Erythroblast (primary cell): ENCODE measurements around the gene UBA52.
"Not testable (repeated sequence)": the region's sequence is repeated elsewhere in the genome, so short reads cannot be mapped to it uniquely, and the experiment has no call there.

Experiments
- DNase-seq, 2 experiments: peaks; one replicate each; lab custom pipeline; 2025; lab: John Stamatoyannopoulos, UW
- GATA1 ChIP-seq: IDR thresholded peaks from 2 replicates; pipeline ENCODE4 v1.6.1; 2011; ENCODE audit warnings: low read depth, mild to moderate bottlenecking, control low read depth, low read length, moderate library complexity
- POLR2A ChIP-seq: IDR thresholded peaks from 2 replicates; pipeline ENCODE4 v1.6.1; 2011; ENCODE audit warnings: mild to moderate bottlenecking, low read length

Gene UBA52

DNA sequence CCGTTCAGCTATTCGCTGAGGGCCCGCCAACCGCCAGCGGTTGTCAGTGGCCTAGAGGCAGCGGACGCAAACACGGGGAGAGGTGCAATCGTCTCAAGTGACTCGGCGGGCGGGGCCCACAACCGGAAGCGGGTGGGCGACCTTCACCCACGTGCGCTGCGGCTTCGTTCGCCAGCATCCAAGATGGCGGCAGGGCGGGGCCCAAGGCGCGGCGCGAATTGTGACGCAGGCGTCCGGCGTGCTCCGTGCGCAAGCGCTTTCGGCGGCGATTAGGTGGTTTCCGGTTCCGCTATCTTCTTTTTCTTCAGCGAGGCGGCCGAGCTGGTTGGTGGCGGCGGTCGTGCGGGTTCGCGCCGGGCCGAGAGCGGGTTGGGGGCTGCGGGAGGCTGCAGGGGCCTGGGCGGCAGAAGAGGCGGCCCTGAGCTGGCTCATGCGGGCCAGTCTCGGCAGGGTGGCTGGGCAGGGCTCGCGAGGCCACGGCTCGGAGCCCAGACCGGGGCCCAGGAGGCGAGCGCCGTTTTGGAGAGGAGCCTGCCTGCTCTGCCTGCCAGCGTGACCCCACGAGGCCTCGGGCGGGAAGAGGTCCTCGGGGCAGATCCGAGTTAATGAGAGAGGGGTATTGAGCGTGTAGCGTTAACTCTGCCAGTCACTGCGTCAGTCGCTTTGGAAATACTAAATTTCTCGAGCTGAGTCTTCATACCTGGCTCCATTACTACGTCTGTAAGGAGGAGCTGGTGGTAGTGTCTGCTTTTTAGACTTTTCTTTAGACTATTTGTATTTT lies at the start of gene UBA52:
TSS of gene UBA52 (plus strand) at position 294 of the 781 bp plus-strand sequence. CDS start 1,444 bp downstream, outside the sequence.
- peak; percentile 100 for DNase-seq
- peak; percentile 91 for TF ChIP-seq POLR2A
- TF ChIP-seq GATA1 = no peak

GRCh38 chr19:18522124-18522861 lies 49.4 kb upstream of the UBA52 start:
- TF ChIP-seq GATA1 (no peak), POLR2A (no peak)
- DNase-seq = peak; percentile 100

DNA sequence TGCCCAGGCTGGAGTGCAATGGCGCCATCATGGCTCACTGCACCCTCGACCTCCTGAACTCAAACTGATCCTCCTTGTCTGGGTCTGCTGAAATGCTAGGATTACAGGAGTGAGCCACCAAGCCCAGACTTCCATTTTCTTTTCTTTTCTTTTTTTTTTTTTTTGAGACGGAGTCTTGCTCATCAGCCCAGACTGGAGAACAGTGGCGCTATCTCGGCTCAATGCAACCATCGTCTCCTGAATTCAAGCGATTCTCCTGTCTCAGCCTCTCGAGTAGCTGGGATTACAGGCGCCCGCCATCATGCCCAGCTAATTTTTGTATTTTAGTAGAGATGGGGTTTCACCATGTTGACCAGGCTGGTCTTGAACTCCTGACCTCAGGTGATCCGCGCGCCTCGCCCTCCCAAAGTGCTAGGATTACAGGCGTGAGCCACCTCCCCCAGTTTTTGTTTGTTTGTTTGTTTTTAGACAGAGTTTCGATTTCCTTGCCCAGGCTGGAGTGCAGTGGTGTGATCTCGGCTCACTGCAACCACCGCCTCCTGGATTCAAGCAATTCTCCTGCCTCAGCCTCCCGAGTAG lies 48.7 kb upstream of the UBA52 start:
- DNase-seq = not testable (repeated sequence)

DNA sequence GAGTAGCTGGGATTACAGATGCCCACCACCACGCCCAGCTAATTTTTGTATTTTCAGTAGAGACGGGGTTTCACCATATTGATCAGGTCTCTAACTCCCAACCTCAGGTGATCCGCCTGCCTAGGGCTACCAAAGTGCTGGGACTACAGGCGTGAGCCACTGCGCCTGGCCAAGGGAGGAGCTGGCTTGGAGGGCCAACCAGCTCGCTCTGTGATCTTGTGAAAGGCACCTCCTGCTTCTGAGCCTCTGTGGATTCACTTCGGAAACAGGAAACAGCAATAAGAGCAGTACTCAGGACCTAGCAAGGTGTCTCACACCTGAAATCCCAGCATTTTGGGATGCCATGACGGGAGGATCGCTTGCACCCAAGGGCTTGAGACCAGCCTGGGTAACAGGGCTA lies 47.8 kb upstream of the UBA52 start:
- DNase-seq = no peak
- TF ChIP-seq GATA1 (no peak), POLR2A (no peak)

GRCh38 chr19:18526316-18526715 lies 45.3 kb upstream of the UBA52 start:
- no peak for TF ChIP-seq POLR2A
- TF ChIP-seq GATA1 = no peak
- DNase-seq = no peak

- TF ChIP-seq GATA1 = no peak
- DNase-seq = no peak
Measured at GRCh38 chr19:18529782-18530181, 41.9 kb upstream of the UBA52 start.

- DNase-seq = no peak
- TF ChIP-seq POLR2A (no peak), GATA1 (no peak)
Measured at GRCh38 chr19:18531485-18531884, 40.2 kb upstream of the UBA52 start.

DNA sequence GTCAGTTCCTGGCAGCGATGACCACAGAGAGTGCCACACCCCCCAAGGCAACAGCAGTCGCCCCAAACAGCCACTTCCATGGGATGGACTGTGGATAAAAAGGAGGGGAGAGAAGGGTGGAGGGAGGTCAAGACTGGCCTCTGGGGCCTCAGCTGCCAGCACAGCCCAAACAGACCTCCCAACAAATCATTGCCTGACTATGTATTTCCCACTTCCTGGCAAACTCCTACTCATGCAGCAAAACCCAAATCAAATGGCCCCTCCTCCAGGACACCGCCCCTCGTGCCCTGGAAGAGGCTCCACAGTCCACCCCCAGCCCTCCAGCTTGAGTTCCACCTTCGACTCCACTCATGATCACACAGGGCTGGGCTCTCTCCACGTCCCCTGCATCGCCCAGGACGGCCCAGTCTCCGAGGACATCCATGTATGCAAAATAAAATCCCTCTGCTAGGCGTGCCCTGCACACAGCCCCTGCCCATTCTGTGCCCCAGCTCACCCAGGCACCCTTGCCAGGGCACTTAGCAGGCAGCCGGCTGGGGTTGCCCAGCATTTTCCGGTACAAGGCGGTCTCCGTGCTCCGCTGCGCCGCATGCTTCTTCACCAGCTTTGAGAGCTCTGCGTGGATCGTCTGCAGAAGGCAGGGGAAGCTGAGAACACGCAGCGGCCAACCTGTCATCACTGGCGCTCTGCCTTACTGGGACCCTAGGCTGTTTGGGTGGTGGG lies 39.3 kb upstream of the UBA52 start:
- DNase-seq = no peak
- TF ChIP-seq GATA1 (no peak), POLR2A (no peak)

DNA sequence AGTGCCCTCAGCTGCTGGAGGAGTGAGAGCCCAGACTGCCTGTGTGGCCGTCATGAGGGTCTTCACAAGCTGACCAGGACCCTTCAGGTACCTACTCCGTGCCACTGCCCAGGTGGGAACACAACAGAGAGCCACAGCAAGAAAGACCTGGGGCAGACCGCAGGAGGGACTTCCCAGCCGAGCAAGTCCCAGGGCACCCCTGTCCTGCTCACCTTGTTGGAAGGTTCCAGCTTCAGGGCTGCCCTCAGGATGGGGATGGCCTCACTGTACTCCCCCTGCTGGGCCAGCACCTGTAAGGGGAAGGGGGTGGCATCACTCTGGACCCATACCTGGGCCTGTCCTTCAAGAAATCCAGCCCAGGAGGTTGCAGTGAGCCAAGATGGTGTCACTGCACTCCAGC lies 38.6 kb upstream of the UBA52 start:
- TF ChIP-seq POLR2A (no peak), GATA1 (no peak)
- DNase-seq = no peak

DNA sequence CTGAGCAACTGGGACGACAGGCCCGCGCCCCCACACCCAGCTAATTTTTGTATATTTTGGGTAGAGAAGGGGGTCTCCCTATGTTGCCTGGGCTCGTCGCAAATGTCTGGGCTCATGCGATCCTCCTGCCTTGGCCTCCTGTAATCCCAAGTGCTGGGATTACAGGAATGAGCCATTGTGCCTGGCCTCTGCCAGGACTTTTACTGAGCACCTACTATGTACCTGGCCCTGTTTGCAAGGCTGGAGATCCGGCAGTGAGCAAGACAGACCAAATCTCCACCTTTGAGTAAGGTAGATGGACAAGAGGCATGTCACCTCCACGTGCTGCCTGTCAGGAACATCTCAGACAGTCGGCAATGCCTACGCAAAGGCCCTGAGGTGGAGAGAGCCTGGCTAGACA lies 35.2 kb upstream of the UBA52 start:
- TF ChIP-seq POLR2A (no peak), GATA1 (no peak)
- DNase-seq = no peak

DNA sequence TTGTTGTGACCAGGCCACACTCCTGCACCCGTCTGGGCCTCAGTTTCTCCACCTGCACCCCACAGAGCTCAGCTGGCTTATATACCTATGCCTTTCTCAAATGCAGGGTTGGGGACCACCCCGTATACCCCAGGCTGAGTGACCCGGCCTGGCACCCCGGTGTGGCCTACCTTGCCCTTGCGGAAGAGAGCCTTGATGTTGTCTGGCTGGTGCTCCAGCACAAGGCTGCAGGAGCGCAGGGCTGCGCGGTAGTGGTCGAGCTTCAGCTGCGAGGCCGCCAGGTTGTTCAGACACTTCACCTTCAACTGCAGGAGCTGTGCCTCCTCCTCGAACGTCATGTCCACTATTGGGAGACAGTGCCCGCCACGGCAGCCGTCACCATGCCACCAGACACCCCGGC lies 34.2 kb upstream of the UBA52 start:
- TF ChIP-seq GATA1 = no peak
- TF ChIP-seq POLR2A = no peak
- no peak for DNase-seq

GRCh38 chr19:18538115-18538514 lies 33.5 kb upstream of the UBA52 start:
- no peak for DNase-seq
- TF ChIP-seq GATA1 (no peak), POLR2A (no peak)

DNA sequence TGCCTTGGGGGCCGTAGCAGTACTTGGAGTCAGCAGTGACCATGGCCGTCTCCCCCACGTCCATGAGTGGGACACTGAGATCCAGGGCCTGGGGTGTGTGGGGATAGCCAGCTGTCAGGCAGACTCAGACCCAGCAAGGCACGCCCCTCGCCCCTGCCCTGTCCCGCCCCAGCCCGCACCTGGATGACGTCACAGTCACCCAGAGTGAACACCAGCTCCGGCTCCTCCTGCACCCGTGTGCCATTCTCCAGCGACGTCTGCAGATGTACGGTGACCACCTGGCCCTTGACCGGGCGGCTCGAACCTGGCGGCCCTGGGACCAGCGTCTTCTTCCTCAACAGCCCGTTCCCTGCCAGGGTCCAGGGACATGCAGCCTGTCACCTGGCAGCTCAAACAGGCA lies 32.3 kb upstream of the UBA52 start:
- DNase-seq = no peak
- TF ChIP-seq GATA1 (no peak), POLR2A (no peak)

- not testable (repeated sequence) for DNase-seq
Measured at GRCh38 chr19:18540200-18540599, 31.5 kb upstream of the UBA52 start.
